ENCODE data around the gene AP2A2. TPM values are rescaled to one million over a fixed set of nuclear protein-coding genes. Genes with fewer than 3 reads are reported as not detected.

Gene AP2A2
- total RNA-seq, 1 experiment from 2014 or later, result 123 TPM

GRCh38 chr11:951507-951906, 25.8 kb downstream of the AP2A2 start:
- no peak for ATAC-seq
- in situ Hi-C loops (cut with HindIII; ENCODE audit: low pct_unique_long_range_greater_than_20kb, low sequenced_read_pairs), result no loop called here
- H3K4me1 ChIP-seq (ENCODE audit: control insufficient read depth, insufficient read depth, low read length), result 0 out of 2 replicates have a peak, but pooled peaks cover 6% of the 10 kb centered on the region

More at GRCh38 chr11:951507-951906, 25.8 kb downstream of the AP2A2 start:
- Histone ChIP-seq H3K9me3 (ENCODE audit: control insufficient read depth, insufficient read depth, low read depth, low read length) (no peaks in the 10 kb centered on the region), H3K27ac (ENCODE audit: low read length) (no peak overlapping the region), H3K27me3 (ENCODE audit: control insufficient read depth, insufficient read depth, low read length) (no peaks in the 10 kb centered on the region), H3K36me3 (ENCODE audit: control insufficient read depth, insufficient read depth, low read length) (no peaks in the 10 kb centered on the region), H3K4me3 (ENCODE audit: low read depth in 2 of 2, low read length in 2 of 2) (no peak overlapping the region)
- no peak for DNase-seq (ENCODE audit: low read depth, low spot score)
- intact Hi-C loops (cut with micrococcal nuclease; ENCODE audit: unreplicated experiment), result no loop called here
- ChIA-PET CTCF (interaction anchor here (0.6 kb wide), 1 partner anchor 27 kb away, joined by 3 read pairs; no protein-coding TSS in a partner anchor), POLR2A (interaction anchor here (0.5 to 1.0 kb wide), 2 partner anchors 14 to 23 kb away, joined by 3 to 5 read pairs; no protein-coding TSS in a partner anchor)
- no TSS peak for BruUV-seq (replicated peaks)
- TF ChIP-seq TCF7L2 (IDR thresholded peaks at IDR 0.05; ENCODE audit: low read depth, low read length), result no peak
- TF ChIP-seq CTCF (IDR thresholded peaks at IDR 0.05), result no peak
- TF ChIP-seq REST (IDR thresholded peaks at IDR 0.05; ENCODE audit: insufficient read depth in 1 of 2, low read depth in 2 of 2, low read length in 1 of 2), result no peak
- TF ChIP-seq POLR2AphosphoS5 (IDR thresholded peaks at IDR 0.05; ENCODE audit: low read depth, low read length), result no peak
- TF ChIP-seq SIN3A (IDR thresholded peaks at IDR 0.05; ENCODE audit: borderline replicate concordance, insufficient read depth, low read depth, low read length), result no peak
